Peyer's patch (tissue), 4 donors: Measurements from ENCODE around the gene WWTR1. TPM values are rescaled to one million over a fixed set of nuclear protein-coding genes. Genes with fewer than 3 reads are reported as not detected.

ENCODE experiments used
- DNase-seq, 3 donors: peaks; one replicate each; pipeline ENCODE4 v3.0.0-alpha.2; 2017 to 2019
- H3K27ac ChIP-seq, 4 donors: fragments of 200-600 bp; sonication (generic); one replicate each; pipeline ENCODE4 v1.5.1; 2016 to 2019
- H3K27me3 ChIP-seq, 2 donors: fragments of 200-600 bp; sonication (generic); one replicate each; pipeline ENCODE4 v1.5.1; 2019
- H3K36me3 ChIP-seq, 3 donors: fragments of 200-600 bp; sonication (generic); one replicate each; pipeline ENCODE4 v1.5.1; 2016 to 2019
- H3K4me1 ChIP-seq, 4 donors: fragments of 200-600 bp; sonication (generic); one replicate each; pipeline ENCODE4 v1.5.1; 2016 to 2019
- H3K4me3 ChIP-seq, 4 donors: fragments of 200-600 bp; sonication (generic); 1 replicate in 3 of 4; 2 replicates in 1 of 4; pipeline ENCODE4 v1.5.1; 2016 to 2019; ENCODE audit warnings: mild to moderate bottlenecking in 1 of 4
- H3K9me3 ChIP-seq, 4 donors: fragments of 200-600 bp; sonication (generic); one replicate each; pipeline ENCODE4 v1.5.1; 2016 to 2019; ENCODE audit warnings: mild to moderate bottlenecking in 1 of 4
- CTCF ChIP-seq, 6 experiments: fragments of 450-650 bp in 4 of 6; fragments of 200-600 bp in 2 of 6; sonication (generic) in 1 of 6; IDR thresholded peaks; one replicate each; pipeline ENCODE4 v1.5.1; 2017 to 2019; ENCODE audit warnings: antibody characterized with exemption in 6 of 6, mild to moderate bottlenecking in 3 of 6, moderate library complexity in 1 of 6
- POLR2A ChIP-seq, 2 donors: fragments of 450-650 bp; IDR thresholded peaks; one replicate each; pipeline ENCODE4 v1.5.1; 2017; ENCODE audit warnings: antibody characterized with exemption in 2 of 2, mild to moderate bottlenecking in 2 of 2, moderate library complexity in 2 of 2
- total RNA-seq, 4 donors: library from RNA; depleted of rRNA; stranded (reverse); fragments of >200 nt; gene quantifications; one replicate each; pipeline ENCODE4 v1.1.0, GENCODE V29; 2016

Gene WWTR1
- total RNA-seq, 4 donors from 2014 or later = 13.8 to 62.7 (median 18.5) TPM

DNA sequence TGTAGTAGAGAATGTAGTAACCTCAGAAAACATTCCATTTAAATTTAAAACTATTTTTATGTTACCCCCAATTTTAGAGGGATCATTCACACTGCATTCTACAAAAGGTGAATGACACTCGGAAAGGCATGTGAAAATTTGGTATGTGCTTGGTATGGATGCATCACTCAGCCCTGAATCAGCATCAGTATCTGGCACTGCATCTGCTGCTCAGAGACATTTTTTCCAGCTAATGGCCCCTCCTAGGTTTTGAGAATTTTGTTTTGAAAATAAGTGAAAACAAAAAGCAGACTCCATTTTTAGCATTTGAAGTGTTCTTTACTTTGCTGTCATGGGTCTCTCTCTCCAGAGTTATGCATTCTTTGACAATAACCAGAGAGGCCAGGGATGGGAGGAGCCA, 15.6 kb upstream of the WWTR1 start:
- no peak for TF ChIP-seq POLR2A (IDR thresholded peaks at IDR 0.05)
- TF ChIP-seq CTCF (IDR thresholded peaks at IDR 0.05) = no peak
- no peaks in the 10 kb centered on the region for H3K27me3 ChIP-seq
- no peaks in the 10 kb centered on the region for H3K36me3 ChIP-seq
- H3K27ac ChIP-seq = no peak overlapping the region
- no peaks in the 10 kb centered on the region for H3K9me3 ChIP-seq
- no peak for DNase-seq
- H3K4me3 ChIP-seq = no peak overlapping the region
- H3K4me1 ChIP-seq = no peaks in the 10 kb centered on the region

DNA sequence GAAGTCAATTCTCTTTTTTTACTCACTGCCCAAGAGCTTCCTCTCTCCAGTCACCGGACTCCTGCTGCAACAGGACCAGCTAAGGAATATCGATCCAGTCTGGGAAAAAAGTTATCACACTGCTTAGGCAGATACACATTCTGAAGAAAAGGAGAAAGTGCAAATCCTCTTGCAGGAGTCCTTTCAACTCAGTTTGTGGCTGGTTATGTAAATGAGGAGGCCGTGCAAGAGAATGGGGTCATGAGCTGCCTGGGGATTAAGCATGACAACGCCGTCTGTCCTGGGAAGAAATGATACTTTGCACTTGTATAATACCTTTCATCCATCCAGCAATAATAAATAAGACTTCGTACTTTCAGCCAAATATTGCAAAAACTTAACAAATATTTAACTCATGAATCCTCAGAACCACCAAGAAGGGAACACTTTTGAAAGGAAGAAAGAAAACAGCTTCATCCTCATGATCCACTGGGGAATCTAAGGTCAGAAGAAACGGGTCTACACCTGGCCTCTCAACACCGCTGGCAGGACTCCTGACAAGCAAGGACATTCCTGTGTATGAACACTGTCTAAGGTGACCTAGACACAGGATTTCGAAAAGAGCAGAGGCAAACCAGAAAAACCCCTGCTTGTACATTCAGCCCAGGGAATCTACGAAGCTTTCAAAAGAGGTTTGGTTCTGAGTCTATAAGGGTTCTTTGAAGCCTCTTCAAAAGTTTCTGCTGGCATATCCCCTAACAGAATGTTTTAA, 13.1 kb upstream of the WWTR1 start:
- Histone ChIP-seq H3K4me3 (no peak overlapping the region), H3K27ac (no peak overlapping the region), H3K9me3 (no peaks in the 10 kb centered on the region), H3K4me1 (no peaks in the 10 kb centered on the region), H3K27me3 (no peaks in the 10 kb centered on the region), H3K36me3 (no peaks in the 10 kb centered on the region)
- no peak for DNase-seq
- TF ChIP-seq CTCF (IDR thresholded peaks at IDR 0.05) (no peak), POLR2A (IDR thresholded peaks at IDR 0.05) (no peak)

DNA sequence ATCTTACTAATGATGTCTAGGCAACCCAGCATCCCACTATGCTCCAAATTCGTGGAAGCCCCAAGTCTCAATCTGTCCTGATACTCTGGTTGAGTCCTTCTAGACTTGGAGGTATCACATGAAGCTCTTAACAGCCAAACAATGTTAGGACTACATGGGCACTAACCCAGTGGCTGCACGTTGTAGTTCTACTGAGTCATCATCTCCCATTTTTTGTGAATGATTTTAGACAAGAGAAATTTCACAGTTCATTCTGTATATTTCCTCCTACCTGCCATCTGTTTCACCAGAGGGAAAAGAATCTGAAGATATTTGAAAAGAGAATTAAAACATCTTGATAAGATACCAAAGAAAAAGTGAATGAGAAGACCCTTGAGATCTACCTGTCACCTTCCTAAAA, 9.8 kb upstream of the WWTR1 start:
- H3K4me3 ChIP-seq = no peak overlapping the region
- no peak for DNase-seq
- no peaks in the 10 kb centered on the region for H3K4me1 ChIP-seq
- TF ChIP-seq POLR2A (IDR thresholded peaks at IDR 0.05) (no peak), CTCF (IDR thresholded peaks at IDR 0.05) (no peak)
- no peaks in the 10 kb centered on the region for H3K9me3 ChIP-seq
- no peaks in the 10 kb centered on the region for H3K36me3 ChIP-seq
- no peaks in the 10 kb centered on the region for H3K27me3 ChIP-seq
- H3K27ac ChIP-seq = no peak overlapping the region

DNA sequence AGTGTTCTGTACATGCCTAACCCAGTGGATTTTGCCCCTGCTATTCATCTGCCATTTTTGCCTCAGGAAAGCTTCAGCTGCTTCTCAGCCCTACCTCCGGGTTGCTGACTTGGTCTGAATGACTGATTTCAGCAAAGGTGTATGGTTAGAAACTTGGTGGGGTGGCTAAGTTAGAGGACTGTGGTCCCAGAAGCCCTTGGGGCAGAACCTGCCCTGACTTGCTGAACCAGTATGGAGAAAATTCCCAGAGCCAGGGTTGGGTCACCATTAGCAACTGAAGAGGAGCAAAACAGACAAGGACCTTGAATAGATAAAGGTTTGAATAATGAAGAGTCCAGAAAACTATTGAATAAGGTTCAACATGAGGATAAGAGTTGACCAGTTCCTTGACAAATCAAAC, 6.1 kb upstream of the WWTR1 start:
- Histone ChIP-seq H3K27me3 (no peaks in the 10 kb centered on the region), H3K9me3 (no peaks in the 10 kb centered on the region), H3K36me3 (no peaks in the 10 kb centered on the region), H3K27ac (no peak overlapping the region), H3K4me3 (no peak overlapping the region), H3K4me1 (no peaks in the 10 kb centered on the region)
- TF ChIP-seq CTCF (IDR thresholded peaks at IDR 0.05) (no peak), POLR2A (IDR thresholded peaks at IDR 0.05) (no peak)
- no peak for DNase-seq

- Histone ChIP-seq H3K4me1 (no peaks in the 10 kb centered on the region), H3K27ac (no peak overlapping the region), H3K27me3 (no peaks in the 10 kb centered on the region), H3K9me3 (no peaks in the 10 kb centered on the region), H3K4me3 (no peak overlapping the region), H3K36me3 (no peaks in the 10 kb centered on the region)
- TF ChIP-seq POLR2A (IDR thresholded peaks at IDR 0.05) (no peak), CTCF (IDR thresholded peaks at IDR 0.05) (no peak)
- DNase-seq = no peak
Measured at GRCh38 chr3:149662240-149662887, 4.5 kb upstream of the WWTR1 start.
